Hypothalamus (tissue), 51 donors: ENCODE data around the gene HADH.
"Not testable (repeated sequence)": the region's sequence is repeated elsewhere in the genome, so short reads cannot be mapped to it uniquely, and the experiment has no call there.

Experiments used
- DNase-seq, 51 donors: peaks; one replicate each; lab custom pipeline; 2025; lab: John Stamatoyannopoulos, UW

HADH gene

GRCh38 chr4:108029016-108029720, 39.5 kb downstream of the HADH start:
- no peak for DNase-seq

GRCh38 chr4:108029731-108030130, 40.0 kb downstream of the HADH start:
- peak in 1 of 51 donors; percentile 8 for DNase-seq

- DNase-seq = peak in 18 of 51 donors; percentile 3 to 45 (median 18)
These were observed 40.6 kb downstream of the HADH start for GRCh38 chr4:108030332-108030731.

GRCh38 chr4:108031427-108032083, 41.9 kb downstream of the HADH start:
- peak in 1 of 51 donors; percentile 4 for DNase-seq

GRCh38 chr4:108033348-108033747, 43.7 kb downstream of the HADH start:
- no peak for DNase-seq

GRCh38 chr4:108034565-108034964, 44.9 kb downstream of the HADH start:
- no peak for DNase-seq

- DNase-seq = no peak
These were observed 46.0 kb downstream of the HADH start for GRCh38 chr4:108035691-108036090.

- no peak for DNase-seq
These were observed 46.5 kb downstream of the HADH start for GRCh38 chr4:108036213-108036612.

- DNase-seq = no peak
These were observed 48.2 kb downstream of the HADH start for GRCh38 chr4:108037884-108038283.

- DNase-seq = no peak
These were observed 53.2 kb downstream of the HADH start for GRCh38 chr4:108042927-108043326.

GRCh38 chr4:108043526-108043925, 53.8 kb downstream of the HADH start:
- no peak for DNase-seq

- DNase-seq = no peak
These were observed 55.4 kb downstream of the HADH start for GRCh38 chr4:108044951-108045686.

- peak in 18 of 51 donors; percentile 2 to 35 (median 14) for DNase-seq
These were observed 56.0 kb downstream of the HADH start for GRCh38 chr4:108045687-108046024.

- peak in 1 of 51 donors; percentile 9 for DNase-seq
These were observed 57.5 kb downstream of the HADH start for GRCh38 chr4:108047199-108047598.

GRCh38 chr4:108048157-108048556, 58.5 kb downstream of the HADH start:
- no peak for DNase-seq

GRCh38 chr4:108048997-108049396, 59.3 kb downstream of the HADH start:
- no peak for DNase-seq

GRCh38 chr4:108049406-108049805, 59.7 kb downstream of the HADH start:
- no peak for DNase-seq

GRCh38 chr4:108050166-108051111, 60.8 kb downstream of the HADH start:
- DNase-seq = not testable (repeated sequence)

- no peak for DNase-seq
These were observed 61.7 kb downstream of the HADH start for GRCh38 chr4:108051343-108051742.

- no peak for DNase-seq
These were observed 63.0 kb downstream of the HADH start for GRCh38 chr4:108052558-108053120.
